ENCODE data around the gene HCRTR2.
"Not testable (repeated sequence)": the region's sequence is repeated elsewhere in the genome, so short reads cannot be mapped to it uniquely, and the experiment has no call there.

HCRTR2 gene

GRCh38 chr6:55208478-55209458 lies 34.5 kb downstream of the HCRTR2 start:
- Histone ChIP-seq H3K9ac (ENCODE audit: insufficient read length) (no peak overlapping the region), H3K36me3 (ENCODE audit: insufficient read depth, low read length) (no peaks in the 10 kb centered on the region), H3K27ac (no peak overlapping the region), H3K9me3 (ENCODE audit: low read depth, low read length) (no peaks in the 10 kb centered on the region), H3K4me3 (no peak overlapping the region)
- no peak for DNase-seq (ENCODE audit: low read depth, low spot score)
- TF ChIP-seq FOXP2 (optimal IDR thresholded peaks at IDR 0.05; ENCODE audit: control extremely low read depth, extremely low read length, insufficient read depth) (no peak), POLR2AphosphoS5 (IDR thresholded peaks at IDR 0.05; ENCODE audit: borderline replicate concordance, low read depth, low read length) (no peak), EZH2 (IDR thresholded peaks at IDR 0.05) (no peak)

GRCh38 chr6:55210952-55211351 lies 36.6 kb downstream of the HCRTR2 start:
- Histone ChIP-seq H3K9ac (ENCODE audit: insufficient read length) (no peak overlapping the region), H3K4me3 (no peak overlapping the region), H3K9me3 (ENCODE audit: low read depth, low read length) (no peaks in the 10 kb centered on the region), H3K36me3 (ENCODE audit: insufficient read depth, low read length) (no peaks in the 10 kb centered on the region), H3K27ac (no peak overlapping the region)
- no peak for DNase-seq (ENCODE audit: low read depth, low spot score)
- TF ChIP-seq FOXP2 (optimal IDR thresholded peaks at IDR 0.05; ENCODE audit: control extremely low read depth, extremely low read length, insufficient read depth), result no peak
- no peak for TF ChIP-seq POLR2AphosphoS5 (IDR thresholded peaks at IDR 0.05; ENCODE audit: borderline replicate concordance, low read depth, low read length)
- TF ChIP-seq EZH2 (IDR thresholded peaks at IDR 0.05), result no peak

- no peaks in the 10 kb centered on the region for H3K9me3 ChIP-seq (ENCODE audit: low read depth, low read length)
- no peak overlapping the region for H3K27ac ChIP-seq
- TF ChIP-seq FOXP2 (optimal IDR thresholded peaks at IDR 0.05; ENCODE audit: control extremely low read depth, extremely low read length, insufficient read depth) (no peak), EZH2 (IDR thresholded peaks at IDR 0.05) (no peak), POLR2AphosphoS5 (IDR thresholded peaks at IDR 0.05; ENCODE audit: borderline replicate concordance, low read depth, low read length) (no peak)
- no peak overlapping the region for H3K4me3 ChIP-seq
- no peak overlapping the region for H3K9ac ChIP-seq (ENCODE audit: insufficient read length)
- H3K36me3 ChIP-seq (ENCODE audit: insufficient read depth, low read length), result no peaks in the 10 kb centered on the region
- DNase-seq (ENCODE audit: low read depth, low spot score), result no peak
Observed at GRCh38 chr6:55212156-55212555, 37.8 kb downstream of the HCRTR2 start.

- Histone ChIP-seq H3K9ac (ENCODE audit: insufficient read length) (no peak overlapping the region), H3K4me3 (no peak overlapping the region), H3K27ac (no peak overlapping the region), H3K9me3 (ENCODE audit: low read depth, low read length) (no peaks in the 10 kb centered on the region), H3K36me3 (ENCODE audit: insufficient read depth, low read length) (no peaks in the 10 kb centered on the region)
- TF ChIP-seq EZH2 (IDR thresholded peaks at IDR 0.05) (no peak), FOXP2 (optimal IDR thresholded peaks at IDR 0.05; ENCODE audit: control extremely low read depth, extremely low read length, insufficient read depth) (no peak), POLR2AphosphoS5 (IDR thresholded peaks at IDR 0.05; ENCODE audit: borderline replicate concordance, low read depth, low read length) (no peak)
- no peak for DNase-seq (ENCODE audit: low read depth, low spot score)
Observed at GRCh38 chr6:55220961-55221360, 46.6 kb downstream of the HCRTR2 start.

DNA sequence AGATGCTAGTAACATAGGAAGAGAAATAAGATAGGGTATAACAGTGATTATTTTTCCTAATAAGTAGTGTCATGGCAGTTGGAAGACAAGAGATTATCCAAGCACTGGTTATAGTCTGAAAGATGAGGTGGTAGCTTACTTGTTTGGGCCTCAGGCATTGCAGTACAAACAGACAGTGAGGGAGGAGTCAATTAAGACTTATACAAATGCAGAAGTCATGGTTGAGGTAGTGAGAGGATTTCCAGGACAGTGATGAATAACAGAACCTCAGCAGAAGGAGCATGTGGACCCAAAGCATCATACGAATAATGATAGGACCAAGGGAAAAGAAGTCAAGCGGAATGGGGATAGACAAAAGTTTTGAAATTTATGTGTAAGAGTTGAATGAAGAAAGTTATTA lies 53.5 kb downstream of the HCRTR2 start:
- TF ChIP-seq EZH2 (IDR thresholded peaks at IDR 0.05) (no peak), FOXP2 (optimal IDR thresholded peaks at IDR 0.05; ENCODE audit: control extremely low read depth, extremely low read length, insufficient read depth) (no peak), POLR2AphosphoS5 (IDR thresholded peaks at IDR 0.05; ENCODE audit: borderline replicate concordance, low read depth, low read length) (no peak)
- Histone ChIP-seq H3K36me3 (ENCODE audit: insufficient read depth, low read length) (no peaks in the 10 kb centered on the region), H3K4me3 (no peak overlapping the region), H3K9me3 (ENCODE audit: low read depth, low read length) (no peaks in the 10 kb centered on the region), H3K27ac (no peak overlapping the region), H3K9ac (ENCODE audit: insufficient read length) (no peak overlapping the region)
- DNase-seq (ENCODE audit: low read depth, low spot score), result no peak

DNA sequence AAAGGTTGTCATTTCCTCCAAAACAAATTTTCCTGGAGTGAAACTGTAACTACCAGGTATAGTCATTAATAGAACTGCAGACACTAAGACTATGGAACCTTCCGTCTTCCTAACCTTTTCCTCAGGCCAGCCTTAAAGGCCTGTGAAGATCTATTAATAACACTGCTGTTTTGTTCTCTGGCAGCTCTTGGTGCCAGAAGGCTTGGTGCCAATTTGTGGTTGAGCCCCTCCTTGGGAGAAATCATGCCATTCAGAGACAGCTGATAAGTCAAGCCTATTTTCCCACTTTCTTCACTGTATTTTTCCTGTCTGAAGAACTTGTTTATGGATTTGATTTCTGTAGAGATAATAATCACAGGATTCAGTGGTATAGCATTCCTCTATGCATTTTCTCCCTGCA lies 64.8 kb downstream of the HCRTR2 start:
- TF ChIP-seq EZH2 (IDR thresholded peaks at IDR 0.05), result no peak
- no peak for TF ChIP-seq FOXP2 (optimal IDR thresholded peaks at IDR 0.05; ENCODE audit: control extremely low read depth, extremely low read length, insufficient read depth)
- TF ChIP-seq POLR2AphosphoS5 (IDR thresholded peaks at IDR 0.05; ENCODE audit: borderline replicate concordance, low read depth, low read length), result no peak
- DNase-seq (ENCODE audit: low read depth, low spot score), result peak; percentile 57
- H3K9ac ChIP-seq (ENCODE audit: insufficient read length), result no peak overlapping the region
- H3K27ac ChIP-seq, result peak overlapping the region; percentile 76
- peak overlapping the region; percentile 0; the same call in 1 of the 2 replicates for H3K4me3 ChIP-seq
- no peaks in the 10 kb centered on the region for H3K9me3 ChIP-seq (ENCODE audit: low read depth, low read length)
- H3K36me3 ChIP-seq (ENCODE audit: insufficient read depth, low read length), result no peaks in the 10 kb centered on the region

GRCh38 chr6:55240975-55241605 lies 66.8 kb downstream of the HCRTR2 start:
- not testable (repeated sequence) for H3K4me3 ChIP-seq; H3K9me3 ChIP-seq (ENCODE audit: low read depth, low read length); H3K36me3 ChIP-seq (ENCODE audit: insufficient read depth, low read length)
- Histone ChIP-seq H3K27ac (peak overlapping the region; percentile 54), H3K9ac (ENCODE audit: insufficient read length) (peak overlapping the region; percentile 43)
- DNase-seq (ENCODE audit: low read depth, low spot score), result peak; percentile 47

- H3K9ac ChIP-seq (ENCODE audit: insufficient read length), result no peak overlapping the region
- TF ChIP-seq POLR2AphosphoS5 (IDR thresholded peaks at IDR 0.05; ENCODE audit: borderline replicate concordance, low read depth, low read length) (no peak), FOXP2 (optimal IDR thresholded peaks at IDR 0.05; ENCODE audit: control extremely low read depth, extremely low read length, insufficient read depth) (no peak), EZH2 (IDR thresholded peaks at IDR 0.05) (no peak)
- no peak overlapping the region for H3K27ac ChIP-seq
- H3K4me3 ChIP-seq, result no peak overlapping the region
- no peaks in the 10 kb centered on the region for H3K9me3 ChIP-seq (ENCODE audit: low read depth, low read length)
- DNase-seq (ENCODE audit: low read depth, low spot score), result no peak
- no peaks in the 10 kb centered on the region for H3K36me3 ChIP-seq (ENCODE audit: insufficient read depth, low read length)
Observed at GRCh38 chr6:55250400-55250799, 76.1 kb downstream of the HCRTR2 start.
